Peyer's patch (tissue), 4 donors: ENCODE data around the gene ECPAS. TPM values are rescaled to one million over a fixed set of nuclear protein-coding genes. Genes with fewer than 3 reads are reported as not detected.
"Not testable (repeated sequence)": the region's sequence is repeated elsewhere in the genome, so short reads cannot be mapped to it uniquely, and the experiment has no call there.

ENCODE experiments used
- DNase-seq, 3 donors: peaks; one replicate each; pipeline ENCODE4 v3.0.0-alpha.2; 2017 to 2019
- H3K27ac ChIP-seq, 4 donors: fragments of 200-600 bp; sonication (generic); one replicate each; pipeline ENCODE4 v1.5.1; 2016 to 2019
- H3K27me3 ChIP-seq, 2 donors: fragments of 200-600 bp; sonication (generic); one replicate each; pipeline ENCODE4 v1.5.1; 2019
- H3K36me3 ChIP-seq, 3 donors: fragments of 200-600 bp; sonication (generic); one replicate each; pipeline ENCODE4 v1.5.1; 2016 to 2019
- H3K4me1 ChIP-seq, 4 donors: fragments of 200-600 bp; sonication (generic); one replicate each; pipeline ENCODE4 v1.5.1; 2016 to 2019
- H3K4me3 ChIP-seq, 4 donors: fragments of 200-600 bp; sonication (generic); 1 replicate in 3 of 4; 2 replicates in 1 of 4; pipeline ENCODE4 v1.5.1; 2016 to 2019; ENCODE audit warnings: mild to moderate bottlenecking in 1 of 4
- H3K9me3 ChIP-seq, 4 donors: fragments of 200-600 bp; sonication (generic); one replicate each; pipeline ENCODE4 v1.5.1; 2016 to 2019; ENCODE audit warnings: mild to moderate bottlenecking in 1 of 4
- CTCF ChIP-seq, 6 experiments: fragments of 450-650 bp in 4 of 6; fragments of 200-600 bp in 2 of 6; sonication (generic) in 1 of 6; IDR thresholded peaks; one replicate each; pipeline ENCODE4 v1.5.1; 2017 to 2019; ENCODE audit warnings: antibody characterized with exemption in 6 of 6, mild to moderate bottlenecking in 3 of 6, moderate library complexity in 1 of 6
- POLR2A ChIP-seq, 2 donors: fragments of 450-650 bp; IDR thresholded peaks; one replicate each; pipeline ENCODE4 v1.5.1; 2017; ENCODE audit warnings: antibody characterized with exemption in 2 of 2, mild to moderate bottlenecking in 2 of 2, moderate library complexity in 2 of 2
- total RNA-seq, 4 donors: library from RNA; depleted of rRNA; stranded (reverse); fragments of >200 nt; gene quantifications; one replicate each; pipeline ENCODE4 v1.1.0, GENCODE V29; 2016

ECPAS gene
- total RNA-seq, 4 donors from 2014 or later: 108 to 179 (median 133) TPM

- TF ChIP-seq CTCF (IDR thresholded peaks at IDR 0.05) (no peak), POLR2A (IDR thresholded peaks at IDR 0.05) (no peak)
- DNase-seq: no peak
Measured at GRCh38 chr9:111352545-111352944, 131.6 kb downstream of the ECPAS start.

GRCh38 chr9:111350556-111350955 lies 133.6 kb downstream of the ECPAS start:
- Histone ChIP-seq H3K27ac (no peak overlapping the region), H3K9me3 (no peaks in the 10 kb centered on the region), H3K36me3 (no peaks in the 10 kb centered on the region), H3K4me3 (no peak overlapping the region), H3K4me1 (no peaks in the 10 kb centered on the region), H3K27me3 (no peaks in the 10 kb centered on the region)
- no peak for DNase-seq
- TF ChIP-seq CTCF (IDR thresholded peaks at IDR 0.05) (no peak), POLR2A (IDR thresholded peaks at IDR 0.05) (no peak)

More at GRCh38 chr9:111352545-111352944, 131.6 kb downstream of the ECPAS start:
- Histone ChIP-seq H3K27me3 (no peaks in the 10 kb centered on the region), H3K9me3 (no peaks in the 10 kb centered on the region), H3K36me3 (no peaks in the 10 kb centered on the region), H3K27ac (no peak overlapping the region), H3K4me1 (no peaks in the 10 kb centered on the region), H3K4me3 (no peak overlapping the region)

GRCh38 chr9:111349766-111350165 lies 134.4 kb downstream of the ECPAS start:
- Histone ChIP-seq H3K9me3 (no peaks in the 10 kb centered on the region), H3K27me3 (no peaks in the 10 kb centered on the region), H3K4me1 (no peaks in the 10 kb centered on the region), H3K36me3 (no peaks in the 10 kb centered on the region), H3K27ac (peak overlapping the region in 1 of 4 donors; percentile 38), H3K4me3 (no peak overlapping the region)
- no peak for DNase-seq
- TF ChIP-seq POLR2A (IDR thresholded peaks at IDR 0.05) (no peak), CTCF (IDR thresholded peaks at IDR 0.05) (no peak)

GRCh38 chr9:111348821-111349271 lies 135.3 kb downstream of the ECPAS start:
- H3K27ac ChIP-seq: peak overlapping the region in 1 of 4 donors; percentile 38
- no peaks in the 10 kb centered on the region for H3K9me3 ChIP-seq
- no peak overlapping the region for H3K4me3 ChIP-seq
- H3K36me3 ChIP-seq: no peaks in the 10 kb centered on the region
- TF ChIP-seq POLR2A (IDR thresholded peaks at IDR 0.05) (no peak), CTCF (IDR thresholded peaks at IDR 0.05) (no peak)
- no peaks in the 10 kb centered on the region for H3K27me3 ChIP-seq
- DNase-seq: peak in 2 of 3 donors; percentile 46 to 51
- H3K4me1 ChIP-seq: no peaks in the 10 kb centered on the region

GRCh38 chr9:111334318-111334863 lies 149.8 kb downstream of the ECPAS start:
- not testable (repeated sequence) for H3K27me3 ChIP-seq, H3K27ac ChIP-seq, H3K36me3 ChIP-seq, H3K9me3 ChIP-seq, H3K4me1 ChIP-seq, H3K4me3 ChIP-seq, DNase-seq

GRCh38 chr9:111330124-111330523 lies 154.1 kb downstream of the ECPAS start, which contains the start of gene OR2K2:
TSS of gene OR2K2 (minus strand) at chr9:111330224. CDS start at chr9:111328433, 1,791 bp downstream.
- TF ChIP-seq CTCF (IDR thresholded peaks at IDR 0.05): no peak
- TF ChIP-seq POLR2A (IDR thresholded peaks at IDR 0.05): no peak
- no peak within 1 kb of the TSS for H3K4me3 ChIP-seq
- H3K4me1 ChIP-seq: no peaks in the 10 kb centered on the region
- H3K36me3 ChIP-seq: no peaks in the 10 kb centered on the region
- no peaks in the 10 kb centered on the region for H3K27me3 ChIP-seq
- H3K9me3 ChIP-seq: no peaks in the 10 kb centered on the region
- DNase-seq: no peak
- H3K27ac ChIP-seq: no peak within 1 kb of the TSS
